Measurements from ENCODE around the gene FER. TPM values are rescaled to one million over a fixed set of nuclear protein-coding genes. Genes with fewer than 3 reads are reported as not detected.

The FER gene
- total RNA-seq, 1 donor from 2014 or later: 11.8 TPM

DNA sequence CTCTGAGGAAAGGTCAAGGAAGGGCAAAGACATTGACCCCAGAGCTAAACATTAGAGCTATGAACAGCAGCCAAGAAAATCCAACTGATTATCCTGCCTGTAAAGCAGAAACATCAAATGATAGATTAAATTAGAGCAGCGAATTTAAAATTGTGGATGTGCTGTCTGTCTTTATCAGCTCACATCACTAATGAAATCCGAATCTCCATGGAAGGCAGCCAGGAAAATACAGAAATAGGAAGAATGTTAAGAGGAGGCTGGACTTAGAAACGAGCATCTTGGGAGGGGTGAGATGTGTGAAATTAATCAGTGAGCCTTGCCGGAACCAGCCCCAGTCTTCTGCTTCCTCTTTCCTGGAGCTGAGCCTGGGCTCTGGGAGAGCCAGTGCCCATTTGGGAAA, 471.1 kb downstream of the FER start:
- no peaks in the 10 kb centered on the region for H3K4me1 ChIP-seq
- intact Hi-C loops (cut with DNase I): no loop called here
- H3K9me3 ChIP-seq: peaks cover 0 to 5% of the 10 kb centered on the region in 2 donors
- no peaks in the 10 kb centered on the region for H3K27me3 ChIP-seq
- TF ChIP-seq, protein P1, sequence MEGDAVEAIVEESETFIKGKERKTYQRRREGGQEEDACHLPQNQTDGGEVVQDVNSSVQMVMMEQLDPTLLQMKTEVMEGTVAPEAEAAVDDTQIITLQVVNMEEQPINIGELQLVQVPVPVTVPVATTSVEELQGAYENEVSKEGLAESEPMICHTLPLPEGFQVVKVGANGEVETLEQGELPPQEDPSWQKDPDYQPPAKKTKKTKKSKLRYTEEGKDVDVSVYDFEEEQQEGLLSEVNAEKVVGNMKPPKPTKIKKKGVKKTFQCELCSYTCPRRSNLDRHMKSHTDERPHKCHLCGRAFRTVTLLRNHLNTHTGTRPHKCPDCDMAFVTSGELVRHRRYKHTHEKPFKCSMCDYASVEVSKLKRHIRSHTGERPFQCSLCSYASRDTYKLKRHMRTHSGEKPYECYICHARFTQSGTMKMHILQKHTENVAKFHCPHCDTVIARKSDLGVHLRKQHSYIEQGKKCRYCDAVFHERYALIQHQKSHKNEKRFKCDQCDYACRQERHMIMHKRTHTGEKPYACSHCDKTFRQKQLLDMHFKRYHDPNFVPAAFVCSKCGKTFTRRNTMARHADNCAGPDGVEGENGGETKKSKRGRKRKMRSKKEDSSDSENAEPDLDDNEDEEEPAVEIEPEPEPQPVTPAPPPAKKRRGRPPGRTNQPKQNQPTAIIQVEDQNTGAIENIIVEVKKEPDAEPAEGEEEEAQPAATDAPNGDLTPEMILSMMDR (IDR thresholded peaks at IDR 0.05): no peak
- no peaks in the 10 kb centered on the region for H3K36me3 ChIP-seq
- H3K4me3 ChIP-seq: no peak overlapping the region
- no peak for DNase-seq (ENCODE audit: low spot score in 2 of 2)
- no peak overlapping the region for H3K27ac ChIP-seq

DNA sequence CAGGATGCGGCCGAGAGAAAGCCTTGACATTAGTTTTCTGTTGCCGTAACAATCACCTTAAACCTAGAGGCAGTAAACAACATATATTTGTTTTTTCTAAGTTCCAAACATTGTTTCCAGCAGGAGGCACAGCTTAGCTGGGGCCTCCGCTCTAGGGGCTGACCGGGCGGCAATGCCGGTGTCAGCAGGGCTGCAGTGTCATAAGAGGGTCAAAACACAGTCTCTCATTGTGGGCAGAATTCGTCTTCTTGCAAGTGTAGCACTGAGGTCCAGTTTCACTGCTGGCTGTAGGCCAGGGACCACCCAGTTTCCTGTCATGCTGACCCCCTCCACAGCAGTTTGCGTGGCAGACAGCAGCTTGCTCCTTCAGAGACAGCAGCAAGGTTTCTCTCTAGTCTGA, 475.8 kb downstream of the FER start:
- Histone ChIP-seq H3K4me3 (no peak overlapping the region), H3K9me3 (no peaks in the 10 kb centered on the region), H3K27ac (no peak overlapping the region), H3K36me3 (no peaks in the 10 kb centered on the region), H3K4me1 (no peaks in the 10 kb centered on the region), H3K27me3 (no peaks in the 10 kb centered on the region)
- no peak for DNase-seq (ENCODE audit: low spot score in 2 of 2)
- TF ChIP-seq, protein P1 (IDR thresholded peaks at IDR 0.05): no peak
- intact Hi-C loops (cut with DNase I): no loop called here

DNA sequence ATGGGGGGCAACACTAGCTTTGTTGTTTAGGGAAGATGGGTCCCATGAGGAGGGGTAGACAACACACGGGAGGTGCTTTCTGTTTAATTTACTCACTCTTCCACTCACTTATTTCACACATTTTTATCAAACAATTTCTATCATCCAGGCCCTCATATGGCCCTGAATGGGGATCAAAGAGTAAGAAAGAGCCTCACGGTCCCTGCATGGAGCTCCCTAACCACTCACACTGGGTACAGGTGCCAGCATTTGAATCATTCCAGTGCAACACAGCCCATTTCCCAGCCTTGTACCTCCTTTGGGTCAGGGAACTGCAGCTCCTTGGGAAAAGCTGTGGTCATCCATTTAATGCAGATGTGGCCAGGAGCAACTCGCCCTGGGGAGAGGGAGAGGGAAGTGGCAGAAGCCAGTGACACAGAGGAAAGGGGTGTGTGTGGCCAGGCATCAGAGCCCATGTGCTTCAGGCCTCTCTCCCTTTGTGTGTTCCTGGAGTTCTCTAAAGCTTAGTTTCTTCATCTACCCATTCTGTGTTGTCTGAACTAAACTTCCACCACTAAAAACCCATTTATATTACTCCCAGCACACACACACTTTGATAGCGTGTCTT, 476.7 kb downstream of the FER start:
- Histone ChIP-seq H3K27ac (no peak overlapping the region), H3K9me3 (no peaks in the 10 kb centered on the region), H3K4me3 (no peak overlapping the region), H3K4me1 (no peaks in the 10 kb centered on the region), H3K36me3 (no peaks in the 10 kb centered on the region), H3K27me3 (no peaks in the 10 kb centered on the region)
- intact Hi-C loops (cut with DNase I): no loop called here
- DNase-seq (ENCODE audit: low spot score in 2 of 2): no peak
- TF ChIP-seq, protein P1 (IDR thresholded peaks at IDR 0.05): no peak

DNA sequence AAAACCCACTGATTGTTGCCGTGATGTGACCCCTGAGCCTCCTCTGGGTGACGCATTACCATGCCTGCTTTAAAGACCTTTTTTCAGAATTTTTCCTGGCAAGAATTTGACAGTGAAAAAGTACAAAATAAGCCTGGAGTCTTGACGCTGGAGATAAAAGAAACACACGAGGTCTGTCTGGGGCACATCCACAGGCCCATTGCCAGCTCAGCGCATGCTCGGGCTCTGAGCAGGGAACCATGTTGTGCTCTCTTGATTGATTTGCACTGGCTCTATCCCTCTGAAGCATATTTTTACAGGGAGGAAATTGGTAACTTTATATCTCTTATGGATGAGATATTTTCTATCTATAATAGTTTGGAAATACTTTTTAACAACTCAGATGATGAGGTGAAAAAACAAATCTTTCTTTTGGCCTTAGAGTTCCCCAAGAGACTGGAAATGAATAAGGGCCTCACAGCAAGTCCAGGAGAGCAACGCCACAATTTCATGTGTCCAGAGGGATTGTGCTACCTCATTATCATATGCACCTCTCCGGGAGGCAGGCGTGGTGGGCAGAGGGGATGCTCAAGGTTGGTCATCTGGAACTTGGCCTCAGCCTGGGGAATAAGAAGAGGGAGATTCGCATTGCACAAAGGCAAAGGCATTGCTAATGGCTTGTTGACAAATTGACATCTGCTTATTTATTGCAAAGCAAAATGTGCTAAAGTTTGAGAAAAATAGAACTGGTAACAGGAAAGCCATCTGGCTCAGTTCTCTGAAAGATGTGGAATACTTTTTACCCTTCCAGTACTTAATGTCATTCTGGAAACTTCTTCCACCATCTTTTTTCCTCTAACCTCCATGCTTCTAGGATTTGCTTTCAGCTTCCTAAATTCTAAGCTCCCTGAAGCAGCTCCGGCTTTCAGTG, 478.3 kb downstream of the FER start:
- H3K27me3 ChIP-seq: no peaks in the 10 kb centered on the region
- H3K27ac ChIP-seq: no peak overlapping the region
- H3K4me3 ChIP-seq: no peak overlapping the region
- TF ChIP-seq, protein P1 (IDR thresholded peaks at IDR 0.05): no peak
- no peak for DNase-seq (ENCODE audit: low spot score in 2 of 2)
- no peaks in the 10 kb centered on the region for H3K9me3 ChIP-seq
- intact Hi-C loops (cut with DNase I): no loop called here
- no peaks in the 10 kb centered on the region for H3K36me3 ChIP-seq
- no peaks in the 10 kb centered on the region for H3K4me1 ChIP-seq

DNA sequence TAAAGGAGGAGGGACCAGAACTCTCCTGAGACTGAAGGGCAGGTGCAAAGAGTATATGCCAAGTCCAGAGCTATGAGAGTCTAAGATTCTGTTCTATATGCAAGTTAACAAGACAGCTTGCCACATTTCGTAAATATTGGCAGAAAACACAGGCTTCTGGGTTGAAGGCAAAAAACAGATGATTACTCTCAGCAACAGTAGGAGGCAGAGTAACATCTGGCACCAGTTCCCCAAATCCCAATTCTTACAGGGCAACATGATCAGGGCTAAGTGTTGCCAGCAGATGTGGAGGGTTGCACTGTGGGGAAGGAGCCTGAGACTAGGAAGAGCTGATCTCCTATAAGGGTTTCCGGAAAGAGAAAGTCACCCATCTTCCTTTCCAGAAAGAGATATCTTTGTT, 482.7 kb downstream of the FER start:
- Histone ChIP-seq H3K27ac (no peak overlapping the region), H3K9me3 (no peaks in the 10 kb centered on the region), H3K36me3 (no peaks in the 10 kb centered on the region), H3K27me3 (no peaks in the 10 kb centered on the region), H3K4me3 (no peak overlapping the region), H3K4me1 (no peaks in the 10 kb centered on the region)
- DNase-seq (ENCODE audit: low spot score in 2 of 2): no peak
- intact Hi-C loops (cut with DNase I): no loop called here
- TF ChIP-seq, protein P1 (IDR thresholded peaks at IDR 0.05): no peak
